ENCODE data around the gene GTSE1. TPM values are rescaled to one million over a fixed set of nuclear protein-coding genes. Genes with fewer than 3 reads are reported as not detected.
A peak's percentile ranks its signal among the peaks of the same experiment; 100 is the strongest.

GTSE1 gene, protein sequence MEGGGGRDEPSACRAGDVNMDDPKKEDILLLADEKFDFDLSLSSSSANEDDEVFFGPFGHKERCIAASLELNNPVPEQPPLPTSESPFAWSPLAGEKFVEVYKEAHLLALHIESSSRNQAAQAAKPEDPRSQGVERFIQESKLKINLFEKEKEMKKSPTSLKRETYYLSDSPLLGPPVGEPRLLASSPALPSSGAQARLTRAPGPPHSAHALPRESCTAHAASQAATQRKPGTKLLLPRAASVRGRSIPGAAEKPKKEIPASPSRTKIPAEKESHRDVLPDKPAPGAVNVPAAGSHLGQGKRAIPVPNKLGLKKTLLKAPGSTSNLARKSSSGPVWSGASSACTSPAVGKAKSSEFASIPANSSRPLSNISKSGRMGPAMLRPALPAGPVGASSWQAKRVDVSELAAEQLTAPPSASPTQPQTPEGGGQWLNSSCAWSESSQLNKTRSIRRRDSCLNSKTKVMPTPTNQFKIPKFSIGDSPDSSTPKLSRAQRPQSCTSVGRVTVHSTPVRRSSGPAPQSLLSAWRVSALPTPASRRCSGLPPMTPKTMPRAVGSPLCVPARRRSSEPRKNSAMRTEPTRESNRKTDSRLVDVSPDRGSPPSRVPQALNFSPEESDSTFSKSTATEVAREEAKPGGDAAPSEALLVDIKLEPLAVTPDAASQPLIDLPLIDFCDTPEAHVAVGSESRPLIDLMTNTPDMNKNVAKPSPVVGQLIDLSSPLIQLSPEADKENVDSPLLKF
- 0.37 TPM for total RNA-seq (2013)
- polyA plus RNA-seq (under 1 TPM in 1 of 3 donors, not detected in 2; 0.04 TPM), polyA minus RNA-seq (0.14 and 0.80 TPM in 2 replicates), total RNA-seq (0.07 to 7.1 (median 0.66) reads per million in 11 experiments)

DNA sequence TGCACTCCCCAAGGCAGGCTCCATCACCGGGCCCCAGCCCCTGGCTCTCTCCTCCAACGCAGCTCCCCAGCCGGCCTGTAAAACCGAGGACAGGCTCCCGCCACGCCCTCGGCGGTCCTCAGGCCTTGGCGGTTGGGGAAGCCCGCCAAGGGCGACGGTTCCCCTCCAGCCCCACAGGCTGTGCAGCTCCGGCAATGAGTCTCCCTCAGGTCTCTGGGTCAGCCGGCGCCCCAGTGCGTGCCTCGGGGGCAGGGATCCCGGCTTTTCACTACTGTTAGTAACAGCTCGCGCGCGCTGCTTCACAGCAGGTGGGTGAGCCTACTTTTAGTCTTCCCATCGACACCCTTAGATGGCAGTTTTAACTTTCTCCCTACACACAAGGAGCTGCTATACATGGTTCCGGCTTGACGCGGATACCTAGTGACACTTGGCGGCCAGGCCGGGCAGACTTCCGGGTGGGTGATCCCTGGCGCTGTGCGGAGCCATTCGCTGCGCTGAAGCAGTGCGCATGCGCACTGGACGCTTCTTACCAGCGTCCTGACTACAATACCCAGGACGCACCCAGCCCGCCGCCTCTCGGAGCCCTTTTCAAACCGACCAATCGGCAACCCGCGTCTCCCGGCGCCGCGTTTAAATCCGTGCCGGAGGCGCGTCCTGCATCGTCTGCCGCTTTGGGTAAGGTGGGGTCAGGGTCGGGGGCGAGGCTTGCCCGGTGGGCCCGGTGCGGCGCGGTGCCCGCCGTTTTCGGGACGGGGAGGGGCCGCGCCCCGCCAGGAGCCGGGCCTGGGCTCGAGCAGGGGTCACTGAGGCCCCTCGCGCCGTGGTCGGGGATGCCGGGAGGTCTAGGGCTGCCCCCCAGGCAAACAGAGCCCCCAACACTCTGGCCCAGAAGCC lies at the start of gene GTSE1:
TSS of gene GTSE1 (plus strand) at position 614 of the 894 bp plus-strand sequence. CDS start 531 bp downstream, outside the sequence.
- Histone ChIP-seq H3K4me2 (replicated peaks; ENCODE audit: extremely low read depth, low read length, poor library complexity, severe bottlenecking) (peak within 1 kb of the TSS; percentile 95), H2AFZ (ENCODE audit: insufficient read depth, low read depth, low read length, poor library complexity, severe bottlenecking) (peak within 1 kb of the TSS; percentile 89)

More for the DNA sequence above, at the start of gene GTSE1:
- H3K4me3 ChIP-seq (replicated peaks in 1 of 3; ENCODE audit: low read depth in 2 of 3, low read length in 3 of 3): peak within 1 kb of the TSS; percentile 52 to 84 (median 74)
- no peaks in the 10 kb centered on the region for H3K27me3 ChIP-seq (ENCODE audit: control insufficient read depth in 2 of 2, insufficient read depth in 2 of 2, low read length in 2 of 2)
- WGBS (ENCODE audit: insufficient coverage): 1% methylated on average over 74 of the region's 76 CpGs
- Mint-ChIP-seq H3K4me1 (peaks cover 49% of the 10 kb centered on the region), H3K27me3 (ENCODE audit: low read depth in 3 of 3) (no peaks in the 10 kb centered on the region), H3K36me3 (peaks cover 28 to 39% of the 10 kb centered on the region in 2 donors), H3K9me3 (peaks cover 3 to 7% (median 7%) of the 10 kb centered on the region in 7 donors), H3K27ac (peak within 1 kb of the TSS; percentile 94 to 97 (median 96)), H3K4me3 (peak within 1 kb of the TSS; percentile 83 to 92)
- H4K20me1 ChIP-seq (ENCODE audit: insufficient read depth, low read length): no peaks in the 10 kb centered on the region
- peak within 1 kb of the TSS; percentile 75 for H3K9ac ChIP-seq (ENCODE audit: insufficient read depth, low read length, poor library complexity, severe bottlenecking)
- H3K9me3 ChIP-seq (replicated peaks in 1 of 2; ENCODE audit: control insufficient read depth in 1 of 2, insufficient read depth in 1 of 2, low read length in 2 of 2): peaks cover 0 to 9% of the 10 kb centered on the region in 2 donors
- H3K4me1 ChIP-seq (ENCODE audit: control insufficient read depth in 1 of 2, insufficient read depth in 2 of 2, low read length in 2 of 2): peaks cover 35 to 47% of the 10 kb centered on the region in 2 donors
- peak within 1 kb of the TSS; percentile 90 to 96 for H3K27ac ChIP-seq (ENCODE audit: low read depth in 1 of 2, low read length in 2 of 2)
- peak; percentile 97 to 100 (median 99) for DNase-seq
- intact Hi-C loops (cut with micrococcal nuclease): loop anchor here (1.0 to 10.0 kb wide), 4 partner anchors 38 to 302 kb away; partner anchors contain the start of gene TRMU (in 1 of the 2)
- H3K79me2 ChIP-seq (ENCODE audit: insufficient read depth, low read length): peaks cover 45% of the 10 kb centered on the region
- H3K36me3 ChIP-seq (replicated peaks in 1 of 2; ENCODE audit: control insufficient read depth in 1 of 2, insufficient read depth in 2 of 2, low read length in 2 of 2): peaks cover 18 to 36% of the 10 kb centered on the region in 2 donors
- TF ChIP-seq, protein P1, sequence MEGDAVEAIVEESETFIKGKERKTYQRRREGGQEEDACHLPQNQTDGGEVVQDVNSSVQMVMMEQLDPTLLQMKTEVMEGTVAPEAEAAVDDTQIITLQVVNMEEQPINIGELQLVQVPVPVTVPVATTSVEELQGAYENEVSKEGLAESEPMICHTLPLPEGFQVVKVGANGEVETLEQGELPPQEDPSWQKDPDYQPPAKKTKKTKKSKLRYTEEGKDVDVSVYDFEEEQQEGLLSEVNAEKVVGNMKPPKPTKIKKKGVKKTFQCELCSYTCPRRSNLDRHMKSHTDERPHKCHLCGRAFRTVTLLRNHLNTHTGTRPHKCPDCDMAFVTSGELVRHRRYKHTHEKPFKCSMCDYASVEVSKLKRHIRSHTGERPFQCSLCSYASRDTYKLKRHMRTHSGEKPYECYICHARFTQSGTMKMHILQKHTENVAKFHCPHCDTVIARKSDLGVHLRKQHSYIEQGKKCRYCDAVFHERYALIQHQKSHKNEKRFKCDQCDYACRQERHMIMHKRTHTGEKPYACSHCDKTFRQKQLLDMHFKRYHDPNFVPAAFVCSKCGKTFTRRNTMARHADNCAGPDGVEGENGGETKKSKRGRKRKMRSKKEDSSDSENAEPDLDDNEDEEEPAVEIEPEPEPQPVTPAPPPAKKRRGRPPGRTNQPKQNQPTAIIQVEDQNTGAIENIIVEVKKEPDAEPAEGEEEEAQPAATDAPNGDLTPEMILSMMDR (IDR thresholded peaks at IDR 0.05): no peak
